Astrocyte (in vitro differentiated cells and primary cell): Measurements from ENCODE around the gene TNFRSF25.

Source experiments
- EZH2 ChIP-seq: IDR thresholded peaks from 2 replicates; pipeline ENCODE4 v1.6.1; 2012; ENCODE audit warnings: mild to moderate bottlenecking, low read length, inconsistent platforms; ENCODE audit not compliant: insufficient read depth
- TF ChIP-seq, protein P1 (sequence below): IDR thresholded peaks from 2 replicates; pipeline ENCODE4 v1.5.1; 2011; ENCODE audit warnings: low read depth, mild to moderate bottlenecking, inconsistent platforms, low read length, moderate library complexity; ENCODE audit not compliant: insufficient read depth

DNA sequence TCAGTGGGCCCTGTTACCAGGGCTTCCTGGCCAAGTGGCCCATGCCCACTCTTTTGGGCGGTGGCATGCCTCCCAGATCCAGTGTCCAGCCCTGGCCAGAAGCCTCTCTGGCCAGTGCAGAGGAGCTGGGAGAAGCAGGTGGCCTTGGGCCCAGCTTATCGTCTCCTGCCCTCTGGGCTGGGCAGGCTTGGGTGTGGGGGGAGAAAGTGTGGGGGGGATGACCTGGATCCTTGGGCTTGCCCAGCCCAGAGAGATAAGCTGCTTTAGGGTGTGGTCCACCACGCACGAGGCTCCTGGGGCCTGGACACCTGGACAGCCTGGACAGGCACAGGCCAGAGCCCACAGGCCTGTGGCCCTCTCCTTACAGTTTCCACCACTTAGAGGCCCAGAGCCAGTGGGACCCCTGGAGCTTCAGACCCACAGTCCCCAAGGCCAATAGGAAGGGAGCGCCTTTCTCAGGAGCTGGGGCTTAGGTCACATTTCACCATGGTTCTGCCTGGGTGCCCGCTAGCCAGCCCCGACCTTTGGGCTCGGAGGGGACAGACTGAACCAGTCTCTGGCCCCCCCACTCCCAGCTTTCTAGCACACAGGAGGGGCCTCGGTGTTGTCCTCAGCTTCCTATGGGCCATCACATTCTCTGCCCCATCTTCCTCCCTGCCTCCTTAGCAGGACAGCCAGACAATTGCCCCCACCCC lies 39.5 kb downstream of the TNFRSF25 start:
- TF ChIP-seq, protein P1, sequence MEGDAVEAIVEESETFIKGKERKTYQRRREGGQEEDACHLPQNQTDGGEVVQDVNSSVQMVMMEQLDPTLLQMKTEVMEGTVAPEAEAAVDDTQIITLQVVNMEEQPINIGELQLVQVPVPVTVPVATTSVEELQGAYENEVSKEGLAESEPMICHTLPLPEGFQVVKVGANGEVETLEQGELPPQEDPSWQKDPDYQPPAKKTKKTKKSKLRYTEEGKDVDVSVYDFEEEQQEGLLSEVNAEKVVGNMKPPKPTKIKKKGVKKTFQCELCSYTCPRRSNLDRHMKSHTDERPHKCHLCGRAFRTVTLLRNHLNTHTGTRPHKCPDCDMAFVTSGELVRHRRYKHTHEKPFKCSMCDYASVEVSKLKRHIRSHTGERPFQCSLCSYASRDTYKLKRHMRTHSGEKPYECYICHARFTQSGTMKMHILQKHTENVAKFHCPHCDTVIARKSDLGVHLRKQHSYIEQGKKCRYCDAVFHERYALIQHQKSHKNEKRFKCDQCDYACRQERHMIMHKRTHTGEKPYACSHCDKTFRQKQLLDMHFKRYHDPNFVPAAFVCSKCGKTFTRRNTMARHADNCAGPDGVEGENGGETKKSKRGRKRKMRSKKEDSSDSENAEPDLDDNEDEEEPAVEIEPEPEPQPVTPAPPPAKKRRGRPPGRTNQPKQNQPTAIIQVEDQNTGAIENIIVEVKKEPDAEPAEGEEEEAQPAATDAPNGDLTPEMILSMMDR = no peak
- TF ChIP-seq EZH2 = no peak
